Measurements from ENCODE around the gene HNRNPU.

DNA sequence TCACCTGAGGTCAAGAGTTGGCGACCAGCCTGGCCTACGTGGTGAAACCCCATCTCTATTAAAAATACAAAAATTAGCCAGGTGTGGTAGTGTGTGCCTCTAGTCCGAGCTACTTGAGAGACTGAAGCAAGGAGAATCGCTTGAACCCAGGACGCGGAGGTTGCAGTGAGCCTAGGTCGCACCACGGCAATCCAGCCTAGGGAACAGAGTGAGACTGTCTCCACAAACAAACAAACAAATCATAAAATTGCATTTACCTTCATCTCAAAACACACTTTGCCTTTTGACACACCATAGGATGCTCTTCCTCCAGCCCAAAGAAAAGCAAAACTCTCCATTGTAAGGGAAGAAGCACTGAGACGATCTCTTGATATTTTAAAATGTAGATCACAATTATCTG is 4.3 kb downstream of the HNRNPU start:
- TF ChIP-seq CEBPB (IDR thresholded peaks at IDR 0.05) (no peak), POLR2A (IDR thresholded peaks at IDR 0.05; ENCODE audit: low read length) (no peak), EP300 (IDR thresholded peaks at IDR 0.05) (no peak), JUN (IDR thresholded peaks at IDR 0.05) (no peak)
- TF ChIP-seq, protein P1, sequence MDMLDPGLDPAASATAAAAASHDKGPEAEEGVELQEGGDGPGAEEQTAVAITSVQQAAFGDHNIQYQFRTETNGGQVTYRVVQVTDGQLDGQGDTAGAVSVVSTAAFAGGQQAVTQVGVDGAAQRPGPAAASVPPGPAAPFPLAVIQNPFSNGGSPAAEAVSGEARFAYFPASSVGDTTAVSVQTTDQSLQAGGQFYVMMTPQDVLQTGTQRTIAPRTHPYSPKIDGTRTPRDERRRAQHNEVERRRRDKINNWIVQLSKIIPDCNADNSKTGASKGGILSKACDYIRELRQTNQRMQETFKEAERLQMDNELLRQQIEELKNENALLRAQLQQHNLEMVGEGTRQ (IDR thresholded peaks at IDR 0.05), result no peak

Data from A549 (cell line).